ENCODE measurements around the gene HAPSTR1. TPM values are rescaled to one million over a fixed set of nuclear protein-coding genes. Genes with fewer than 3 reads are reported as not detected.

The HAPSTR1 gene
- total and polyA plus RNA-seq, 4 donors = 6.5 to 46.5 (median 17.7) TPM

- TF ChIP-seq SP1 (IDR thresholded peaks at IDR 0.05) (no peak), RAD21 (IDR thresholded peaks at IDR 0.05) (no peak)
Measured at GRCh38 chr16:9088848-9089247, 2.6 kb upstream of the HAPSTR1 start (continued).

- H3K27me3 ChIP-seq (ENCODE audit: control insufficient read depth in 4 of 4, insufficient read depth in 4 of 4, low read length in 3 of 4) = no peaks in the 10 kb centered on the region
- WGBS = 85% methylated on average over 6 of the region's 6 CpGs
- peak overlapping the region in 1 of 2 donors; percentile 68 for H3K27ac ChIP-seq (ENCODE audit: low read depth in 1 of 2, low read length in 2 of 2)
- H3K9ac ChIP-seq (ENCODE audit: low read depth in 1 of 2, low read length in 2 of 2) = no peak overlapping the region
- TF ChIP-seq RXRA (IDR thresholded peaks at IDR 0.05) (no peak), GABPA (IDR thresholded peaks at IDR 0.05 in 1 of 2, conservative IDR thresholded peaks at IDR 0.05 in 1 of 2) (no peak), RAD21 (IDR thresholded peaks at IDR 0.05) (no peak), TAF1 (conservative IDR thresholded peaks at IDR 0.05) (no peak), MAX (IDR thresholded peaks at IDR 0.05) (no peak), SP1 (IDR thresholded peaks at IDR 0.05) (no peak), JUND (IDR thresholded peaks at IDR 0.05) (no peak)
- TF ChIP-seq, protein P1, sequence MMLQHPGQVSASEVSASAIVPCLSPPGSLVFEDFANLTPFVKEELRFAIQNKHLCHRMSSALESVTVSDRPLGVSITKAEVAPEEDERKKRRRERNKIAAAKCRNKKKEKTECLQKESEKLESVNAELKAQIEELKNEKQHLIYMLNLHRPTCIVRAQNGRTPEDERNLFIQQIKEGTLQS (IDR thresholded peaks at IDR 0.05) = no peak
- TF ChIP-seq, protein P2, sequence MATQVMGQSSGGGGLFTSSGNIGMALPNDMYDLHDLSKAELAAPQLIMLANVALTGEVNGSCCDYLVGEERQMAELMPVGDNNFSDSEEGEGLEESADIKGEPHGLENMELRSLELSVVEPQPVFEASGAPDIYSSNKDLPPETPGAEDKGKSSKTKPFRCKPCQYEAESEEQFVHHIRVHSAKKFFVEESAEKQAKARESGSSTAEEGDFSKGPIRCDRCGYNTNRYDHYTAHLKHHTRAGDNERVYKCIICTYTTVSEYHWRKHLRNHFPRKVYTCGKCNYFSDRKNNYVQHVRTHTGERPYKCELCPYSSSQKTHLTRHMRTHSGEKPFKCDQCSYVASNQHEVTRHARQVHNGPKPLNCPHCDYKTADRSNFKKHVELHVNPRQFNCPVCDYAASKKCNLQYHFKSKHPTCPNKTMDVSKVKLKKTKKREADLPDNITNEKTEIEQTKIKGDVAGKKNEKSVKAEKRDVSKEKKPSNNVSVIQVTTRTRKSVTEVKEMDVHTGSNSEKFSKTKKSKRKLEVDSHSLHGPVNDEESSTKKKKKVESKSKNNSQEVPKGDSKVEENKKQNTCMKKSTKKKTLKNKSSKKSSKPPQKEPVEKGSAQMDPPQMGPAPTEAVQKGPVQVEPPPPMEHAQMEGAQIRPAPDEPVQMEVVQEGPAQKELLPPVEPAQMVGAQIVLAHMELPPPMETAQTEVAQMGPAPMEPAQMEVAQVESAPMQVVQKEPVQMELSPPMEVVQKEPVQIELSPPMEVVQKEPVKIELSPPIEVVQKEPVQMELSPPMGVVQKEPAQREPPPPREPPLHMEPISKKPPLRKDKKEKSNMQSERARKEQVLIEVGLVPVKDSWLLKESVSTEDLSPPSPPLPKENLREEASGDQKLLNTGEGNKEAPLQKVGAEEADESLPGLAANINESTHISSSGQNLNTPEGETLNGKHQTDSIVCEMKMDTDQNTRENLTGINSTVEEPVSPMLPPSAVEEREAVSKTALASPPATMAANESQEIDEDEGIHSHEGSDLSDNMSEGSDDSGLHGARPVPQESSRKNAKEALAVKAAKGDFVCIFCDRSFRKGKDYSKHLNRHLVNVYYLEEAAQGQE (IDR thresholded peaks at IDR 0.05) = no peak
- peaks cover 4 to 15% (median 14%) of the 10 kb centered on the region in 4 donors for H3K4me1 ChIP-seq (ENCODE audit: control insufficient read depth in 4 of 4, insufficient read depth in 4 of 4, low read length in 3 of 4)
- H3K9me3 ChIP-seq (ENCODE audit: control insufficient read depth in 4 of 4, low read length in 3 of 4) = no peaks in the 10 kb centered on the region
- no peaks in the 10 kb centered on the region for H3K36me3 ChIP-seq (ENCODE audit: control insufficient read depth in 4 of 4, insufficient read depth in 3 of 4, low read depth in 1 of 4, low read length in 3 of 4)
- no peak for DNase-seq (ENCODE audit: low spot score)
- no peak overlapping the region for H3K4me3 ChIP-seq (ENCODE audit: low read depth in 1 of 3, low read length in 3 of 3)
Measured at GRCh38 chr16:9089660-9090059, 1.8 kb upstream of the HAPSTR1 start.

DNA sequence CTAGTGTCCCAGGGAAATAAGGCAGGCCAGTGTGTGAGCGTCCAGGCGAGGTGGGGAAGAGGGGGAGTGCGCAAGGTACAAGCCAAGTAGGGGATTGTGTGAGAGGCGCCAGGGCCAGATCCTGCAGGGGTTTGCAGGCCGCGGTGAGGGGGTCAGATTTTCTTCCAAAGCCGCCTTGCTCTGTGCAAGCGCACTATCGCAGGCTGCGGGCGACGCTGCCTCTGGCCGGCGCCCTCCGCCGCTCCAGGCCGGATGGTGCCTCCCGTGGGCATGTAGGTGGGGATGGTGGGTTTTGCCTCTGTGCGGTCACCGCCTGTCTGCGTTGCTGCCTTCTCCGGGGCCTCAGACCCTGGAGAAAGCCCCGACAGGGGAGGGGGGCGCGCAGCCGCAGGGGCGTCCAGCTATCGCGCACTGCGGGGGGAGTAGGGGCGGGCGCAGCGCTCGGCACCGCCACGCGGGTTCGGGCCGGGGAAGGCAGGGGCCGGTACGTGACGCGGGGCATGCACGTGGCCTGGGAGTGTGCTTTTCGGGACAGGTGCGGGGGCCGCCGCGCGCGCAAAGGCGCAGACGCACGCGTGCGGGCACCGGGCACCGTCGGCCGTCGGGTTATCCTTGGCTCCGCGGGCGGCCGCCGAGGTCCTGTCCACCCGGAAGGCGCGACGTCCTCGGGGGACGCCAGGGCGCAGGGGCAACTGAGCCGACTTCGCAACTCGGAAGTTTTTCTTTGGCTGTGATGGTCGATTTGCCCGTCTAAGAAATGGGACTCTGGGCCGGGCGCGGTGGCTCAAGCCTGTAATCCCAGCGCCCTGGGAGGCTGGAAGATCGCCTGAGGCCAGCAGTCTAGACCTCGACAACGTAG lies 1.1 kb upstream of the HAPSTR1 start:
- Histone ChIP-seq H3K9me3 (ENCODE audit: control insufficient read depth in 4 of 4, low read length in 3 of 4) (no peaks in the 10 kb centered on the region), H3K9ac (ENCODE audit: low read depth in 1 of 2, low read length in 2 of 2) (peak overlapping the region; percentile 80 to 82), H3K27me3 (ENCODE audit: control insufficient read depth in 4 of 4, insufficient read depth in 4 of 4, low read length in 3 of 4) (no peaks in the 10 kb centered on the region), H3K4me1 (ENCODE audit: control insufficient read depth in 4 of 4, insufficient read depth in 4 of 4, low read length in 3 of 4) (peaks cover 5 to 22% (median 21%) of the 10 kb centered on the region in 4 donors), H3K27ac (ENCODE audit: low read depth in 1 of 2, low read length in 2 of 2) (peak overlapping the region; percentile 64 to 68), H3K36me3 (ENCODE audit: control insufficient read depth in 4 of 4, insufficient read depth in 3 of 4, low read depth in 1 of 4, low read length in 3 of 4) (no peaks in the 10 kb centered on the region), H3K4me3 (ENCODE audit: low read depth in 1 of 3, low read length in 3 of 3) (peak overlapping the region; percentile 70 to 88 (median 77))
- no peak for TF ChIP-seq HNF4A (conservative IDR thresholded peaks at IDR 0.05)
- no peak for TF ChIP-seq CTCF (IDR thresholded peaks at IDR 0.05; ENCODE audit: low read depth, low read length, missing input control)
- TF ChIP-seq GABPA (IDR thresholded peaks at IDR 0.05 in 1 of 2, conservative IDR thresholded peaks at IDR 0.05 in 1 of 2) = no peak
- TF ChIP-seq JUND (IDR thresholded peaks at IDR 0.05) = no peak
- TF ChIP-seq FOXA1 (IDR thresholded peaks at IDR 0.05) = no peak
- TF ChIP-seq SP1 (IDR thresholded peaks at IDR 0.05) = no peak
- no peak for TF ChIP-seq EGR1 (IDR thresholded peaks at IDR 0.05; ENCODE audit: low read depth in 2 of 2)
- no peak for TF ChIP-seq TAF1 (conservative IDR thresholded peaks at IDR 0.05)
- TF ChIP-seq RAD21 (IDR thresholded peaks at IDR 0.05) = no peak
- no peak for TF ChIP-seq FOXA2 (IDR thresholded peaks at IDR 0.05)
- TF ChIP-seq NR2F2 (IDR thresholded peaks at IDR 0.05) = no peak
- TF ChIP-seq, protein P2 (IDR thresholded peaks at IDR 0.05) = no peak
- TF ChIP-seq, protein P1 (IDR thresholded peaks at IDR 0.05) = no peak
- no peak for TF ChIP-seq YY1 (IDR thresholded peaks at IDR 0.05)
- peak; percentile 49 for DNase-seq (ENCODE audit: low spot score)
- WGBS = 14% methylated on average over 85 of the region's 85 CpGs

Measured in liver (tissue), 9 donors.